ENCODE results near the gene PEX14.
"Not testable (repeated sequence)": the region's sequence is repeated elsewhere in the genome, so short reads cannot be mapped to it uniquely, and the experiment has no call there.

Gene PEX14

DNA sequence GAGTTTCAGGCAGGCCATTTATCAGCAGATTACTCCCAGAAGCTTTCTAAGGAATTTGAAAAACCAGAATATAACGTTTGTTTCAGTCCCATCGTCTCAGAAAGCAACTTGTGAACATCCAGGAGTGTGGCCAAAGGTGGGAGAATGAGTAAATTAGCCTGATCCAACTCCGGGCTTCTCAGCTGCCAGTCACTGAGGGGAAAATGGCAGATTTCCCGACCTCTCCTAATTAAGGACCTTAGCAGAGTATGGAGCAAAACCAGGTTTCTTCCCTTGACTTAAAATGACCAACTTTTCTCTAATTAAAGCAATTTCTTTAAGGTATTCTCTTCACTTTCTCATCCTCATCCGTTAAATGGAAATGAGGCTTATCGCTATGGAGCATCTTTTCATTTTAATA lies 23.9 kb upstream of the PEX14 start:
- DNase-seq (ENCODE audit: low read depth) = no peak

DNA sequence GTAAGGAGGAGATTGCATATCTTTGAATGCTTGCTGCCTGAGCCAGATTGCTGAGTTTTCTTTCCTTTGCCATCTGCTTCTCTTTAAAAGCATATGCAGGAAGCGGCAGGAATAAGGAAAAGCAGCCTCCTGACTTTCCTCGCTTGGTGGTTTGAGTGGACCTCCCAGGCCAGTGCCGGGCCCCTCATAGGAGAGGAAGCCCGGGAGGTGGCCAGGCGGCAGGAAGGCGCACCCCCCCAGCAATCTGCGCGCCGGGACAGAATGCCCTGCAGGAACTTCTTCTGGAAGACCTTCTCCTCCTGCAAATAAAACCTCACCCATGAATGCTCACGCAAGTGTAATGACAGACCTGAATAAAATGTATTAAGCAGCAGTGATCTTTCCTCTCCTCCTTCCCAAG lies 23.5 kb upstream of the PEX14 start:
- peak; percentile 62 for DNase-seq (ENCODE audit: low read depth)

DNA sequence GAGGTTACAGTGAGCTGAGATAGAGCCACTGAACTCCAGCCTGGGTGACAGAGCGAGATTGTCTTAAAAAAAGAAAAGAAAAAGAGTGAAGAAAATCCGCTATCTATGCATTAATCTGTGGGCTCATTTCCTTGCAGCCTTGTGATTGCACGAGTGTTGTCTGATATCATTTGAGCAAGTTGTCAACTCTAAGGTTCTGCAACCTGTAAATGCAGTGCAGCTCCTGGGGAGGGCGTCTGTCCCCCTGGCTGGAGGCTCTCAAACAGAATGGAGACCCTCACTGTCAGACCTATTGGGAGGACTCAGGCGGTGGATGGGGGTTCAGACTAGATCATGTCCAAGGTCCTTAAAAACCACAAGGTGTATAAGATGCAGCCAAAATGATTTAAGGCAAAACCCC lies 18.7 kb upstream of the PEX14 start:
- DNase-seq (ENCODE audit: low read depth) = no peak

DNA sequence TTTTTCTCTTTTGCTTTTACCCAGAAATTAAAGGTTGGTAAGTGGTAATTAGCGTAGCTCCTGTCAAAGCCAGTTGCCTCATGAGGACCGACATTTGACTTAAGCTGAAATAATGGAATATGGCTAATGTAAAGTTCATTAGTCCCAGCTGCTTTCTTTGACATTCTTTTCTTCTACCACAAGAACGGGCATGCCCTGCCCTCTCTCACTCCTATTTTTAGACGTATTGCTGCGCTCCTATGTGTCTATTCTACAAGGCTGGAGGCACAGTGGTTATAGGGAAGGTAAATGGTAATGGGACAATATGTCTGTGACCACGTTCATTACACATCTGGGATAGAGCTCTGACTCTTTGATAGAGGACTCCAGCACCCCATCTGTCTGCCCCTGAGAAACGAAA lies 18.1 kb upstream of the PEX14 start:
- no peak for DNase-seq (ENCODE audit: low read depth)

DNA sequence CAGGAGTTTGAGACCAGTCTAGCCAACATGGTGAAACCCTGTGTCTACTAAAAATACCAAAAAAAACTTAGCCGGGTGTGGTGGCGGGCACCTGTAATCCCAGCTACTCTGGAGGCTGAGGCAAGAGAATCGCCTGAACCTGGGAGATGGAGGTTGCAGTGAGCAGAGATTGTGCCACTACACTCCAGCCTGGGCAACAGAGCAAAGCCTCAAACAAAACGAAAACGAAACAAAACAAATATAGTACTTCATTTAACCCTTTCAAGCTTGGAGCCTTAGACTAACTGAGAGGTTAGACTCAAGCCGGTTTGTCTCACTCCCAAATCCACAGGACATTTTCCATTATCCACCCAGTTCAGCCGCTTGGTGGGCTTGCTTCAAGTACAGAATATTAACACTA lies 17.3 kb upstream of the PEX14 start:
- not testable (repeated sequence) for DNase-seq (ENCODE audit: low read depth)

DNA sequence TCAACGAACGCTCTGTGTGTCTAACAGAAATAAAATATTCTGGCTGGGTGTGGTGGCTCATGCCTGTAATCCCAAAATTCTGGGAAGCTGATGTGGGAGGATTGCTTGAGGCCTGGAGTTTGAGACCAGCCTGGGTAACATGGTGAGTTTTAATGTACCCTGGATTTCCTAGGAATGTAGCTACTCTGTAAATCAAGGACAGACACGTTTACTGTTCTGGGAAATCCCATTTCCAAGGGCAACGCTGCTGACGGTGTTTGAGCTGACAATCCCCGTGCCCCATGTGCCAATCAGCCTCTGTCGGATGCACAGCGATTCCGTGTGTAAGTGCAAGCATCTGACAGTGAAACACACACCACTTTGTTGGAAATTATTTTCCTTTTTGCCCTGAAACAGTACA lies 16.9 kb upstream of the PEX14 start:
- DNase-seq (ENCODE audit: low read depth) = no peak

DNA sequence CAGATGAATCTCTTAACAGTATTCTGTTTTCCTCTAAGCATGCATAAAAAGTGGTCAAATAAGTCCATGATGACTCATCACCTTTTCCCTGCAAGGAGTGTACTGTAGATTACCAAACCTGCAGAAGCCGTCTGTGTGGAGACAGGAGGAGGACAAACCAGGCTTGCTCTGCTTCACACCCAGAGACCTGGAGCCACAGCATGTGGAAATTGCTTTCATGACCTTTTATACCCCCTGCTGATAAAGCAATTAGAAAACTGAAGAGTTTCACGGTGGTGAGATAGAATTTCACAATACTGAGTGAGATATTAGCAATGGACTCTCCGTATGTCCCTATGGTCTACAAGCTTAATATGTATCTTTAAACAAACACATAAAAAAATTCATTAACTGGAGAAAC lies 15.6 kb upstream of the PEX14 start:
- peak; percentile 86 for DNase-seq (ENCODE audit: low read depth)

DNA sequence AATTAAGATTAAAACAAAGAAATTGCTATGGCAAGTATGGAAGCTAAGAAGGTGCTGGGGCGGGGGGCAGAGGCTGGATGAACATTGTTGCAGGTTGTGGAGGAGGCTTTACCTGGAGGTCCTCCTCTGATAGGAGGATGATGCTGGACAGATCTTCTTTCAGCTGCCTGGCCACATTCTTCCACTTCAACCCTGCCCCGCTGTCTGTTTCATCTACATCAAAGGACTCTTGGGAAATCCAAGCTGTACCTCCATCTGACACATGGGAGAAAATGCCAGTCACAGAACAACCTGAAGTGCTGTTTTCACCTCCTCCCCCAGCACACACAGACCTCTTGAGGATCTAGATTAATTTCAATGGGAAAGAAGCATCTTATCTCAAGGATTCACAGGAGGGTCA lies 7.7 kb upstream of the PEX14 start:
- no peak for DNase-seq (ENCODE audit: low read depth)

DNA sequence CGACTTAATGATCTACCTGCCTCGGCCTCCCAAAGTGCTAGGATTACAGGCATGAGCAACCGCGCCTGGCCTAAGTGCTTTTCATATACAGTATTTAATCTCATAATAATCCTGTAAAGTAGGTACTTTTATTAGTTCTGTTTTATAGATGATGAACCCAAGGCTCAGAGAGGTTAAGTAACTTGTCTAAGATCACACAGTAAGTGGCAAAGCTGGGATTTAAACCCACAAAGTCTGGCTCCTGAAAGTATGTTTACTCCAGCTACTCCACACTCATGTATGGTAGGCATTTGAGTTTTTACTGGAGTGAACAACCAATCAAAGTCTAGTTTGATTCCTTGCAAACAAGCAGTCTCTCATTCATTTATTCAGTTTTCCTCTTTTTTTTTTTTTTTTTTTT lies 4.7 kb upstream of the PEX14 start:
- DNase-seq (ENCODE audit: low read depth) = no peak

DNA sequence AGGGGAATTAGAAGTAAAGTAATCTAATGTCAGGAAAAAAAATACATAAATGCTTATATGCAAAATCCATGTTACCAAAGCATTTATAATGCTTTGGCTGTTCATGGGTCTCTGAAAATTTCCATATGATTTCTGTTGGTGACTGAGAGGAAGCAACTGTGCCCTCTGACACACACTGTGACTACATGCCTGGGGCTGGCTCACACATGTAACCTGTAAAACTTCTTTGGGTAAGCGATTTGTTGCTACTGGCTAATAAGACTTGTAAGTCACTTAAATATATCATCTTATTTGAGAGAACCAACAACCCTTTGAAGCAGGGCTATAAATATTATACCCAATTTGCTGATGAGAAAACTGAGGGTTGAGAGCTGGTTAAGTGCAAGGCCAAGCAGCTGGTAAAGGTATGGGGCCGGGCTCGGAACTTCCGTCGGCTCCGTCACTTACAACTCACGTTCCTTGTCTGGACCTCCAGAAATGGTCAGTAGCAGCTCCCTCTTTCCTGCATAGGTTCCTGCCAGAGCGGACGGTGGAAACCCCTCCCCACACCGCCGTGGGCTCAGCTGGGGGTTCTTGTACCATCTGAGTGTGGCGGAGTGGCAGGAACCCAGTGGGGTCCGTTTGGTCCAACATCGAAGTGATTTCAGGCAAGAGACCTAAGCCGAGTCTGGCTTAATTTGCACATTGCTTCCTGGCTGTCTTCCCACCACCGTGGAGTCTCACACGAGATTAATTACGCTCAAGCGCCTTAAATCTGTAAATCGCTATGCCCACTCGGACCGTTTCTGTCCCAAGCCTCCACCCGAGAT lies 3.1 kb upstream of the PEX14 start:
- peak; percentile 53 for DNase-seq (ENCODE audit: low read depth)

DNA sequence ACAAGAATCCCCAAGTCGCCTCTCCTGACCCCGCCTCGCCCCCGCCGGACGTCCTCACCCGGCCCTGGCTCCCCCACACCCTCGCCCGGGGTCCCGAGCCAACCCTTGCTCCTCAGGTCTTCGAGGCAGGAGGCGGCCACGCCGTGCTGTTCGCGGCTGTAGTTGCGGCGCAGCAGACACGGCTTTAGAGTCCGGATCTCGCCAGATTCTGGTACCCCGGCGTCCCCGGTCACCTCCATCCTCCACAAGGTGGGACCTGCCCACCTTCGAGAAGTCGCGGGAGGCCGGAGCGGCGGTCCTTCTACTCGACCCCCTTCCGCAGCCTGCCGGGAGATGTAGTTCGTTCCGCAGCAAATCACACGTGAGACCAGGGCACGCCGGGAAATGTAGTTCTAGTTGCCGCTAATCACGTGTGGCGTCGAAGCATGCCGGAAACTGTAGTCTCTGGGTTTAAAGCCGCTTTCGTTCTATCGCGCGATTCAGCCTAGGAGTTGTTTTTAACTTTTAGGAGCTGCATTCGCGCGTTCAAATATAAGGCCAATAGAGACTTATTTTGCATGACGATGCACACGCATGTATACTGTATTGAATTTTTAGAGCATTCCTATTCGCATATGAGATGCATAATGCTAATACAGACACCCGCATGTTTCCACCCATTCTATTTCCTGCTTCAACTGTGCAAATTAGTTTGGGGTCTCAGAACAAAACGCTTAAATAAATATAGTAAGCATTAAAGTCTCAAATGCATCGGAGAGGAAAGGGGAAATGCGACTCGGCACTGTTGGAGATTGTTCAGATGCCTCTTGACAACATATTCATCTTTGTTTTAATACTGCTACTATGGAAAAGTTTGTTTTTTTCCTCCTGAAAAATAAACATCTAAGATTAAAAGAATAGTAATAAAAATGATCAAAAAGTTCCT lies 2.3 kb upstream of the PEX14 start, which contains the start of gene DFFA:
Gene DFFA (minus strand): TSS at position 310 of the 925 bp plus-strand sequence. CDS start 71 bp downstream, at position 239.
- DNase-seq (ENCODE audit: low read depth) = peak; percentile 97

DNA sequence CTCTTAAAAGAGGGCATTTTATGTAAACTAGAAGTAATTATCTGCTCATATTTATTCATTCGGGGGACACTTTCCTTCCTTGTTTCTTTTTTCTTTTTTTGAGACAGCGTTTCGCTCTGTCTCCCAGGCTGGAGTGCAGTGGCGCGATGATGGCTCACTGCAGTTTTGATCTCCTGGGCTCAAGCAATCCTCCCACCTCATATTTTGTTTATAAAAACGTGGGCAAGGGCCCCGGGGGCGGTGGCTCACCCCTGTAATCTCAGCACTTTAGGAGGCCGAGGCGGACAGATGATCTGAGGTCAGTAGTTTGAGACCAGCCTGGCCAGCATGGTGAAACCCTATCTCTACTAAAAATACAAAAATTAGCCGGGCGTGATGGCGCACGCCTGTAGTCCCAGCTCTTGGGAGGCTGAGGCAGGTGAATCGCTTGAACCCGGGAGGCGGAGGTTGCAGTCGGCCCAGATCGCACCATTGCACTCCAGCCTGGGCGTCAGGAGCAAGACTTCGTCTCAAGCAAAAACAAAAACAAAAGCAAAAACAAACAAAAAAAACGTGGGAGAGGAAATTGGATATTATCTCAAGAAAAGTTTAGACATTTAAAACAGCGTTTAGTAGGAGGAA lies 1.5 kb upstream of the PEX14 start:
- no peak for DNase-seq (ENCODE audit: low read depth)

DNA sequence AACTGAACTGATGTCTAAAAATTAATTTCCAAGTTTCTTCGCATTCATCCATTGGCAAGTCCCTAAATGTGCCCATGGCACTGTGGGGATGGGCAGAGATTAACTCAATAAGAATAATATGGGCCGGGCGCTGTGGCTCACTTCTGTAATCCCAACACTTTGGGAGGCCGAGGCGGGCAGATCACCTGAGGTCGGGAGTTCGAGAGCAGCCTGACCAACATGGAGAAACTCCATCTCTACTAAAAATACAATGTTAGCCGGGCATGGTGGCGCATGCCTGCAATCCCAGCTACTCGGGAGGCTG lies 489 bp upstream of the PEX14 start:
- not testable (repeated sequence) for DNase-seq (ENCODE audit: low read depth)

DNA sequence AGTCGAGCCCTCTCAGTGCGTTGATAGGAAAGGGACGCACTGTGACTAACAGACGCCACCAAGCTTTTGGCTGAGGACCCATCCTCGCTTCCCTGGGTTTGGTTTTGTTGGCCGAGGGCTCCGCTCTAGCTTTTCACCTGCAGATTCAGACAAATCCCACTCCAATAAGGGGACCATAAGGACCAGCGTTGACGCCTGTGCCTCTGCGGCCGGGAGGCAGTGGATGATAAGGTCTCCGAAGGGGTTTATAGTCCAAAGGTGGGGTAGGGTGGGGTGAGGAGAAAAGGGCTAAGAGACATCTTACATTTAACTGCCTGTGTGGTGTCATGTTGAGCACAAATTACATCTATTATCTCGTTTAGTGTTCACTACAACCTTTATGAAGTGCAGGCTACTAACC lies 760 bp downstream of the PEX14 start:
- no peak for DNase-seq (ENCODE audit: low read depth)

DNA sequence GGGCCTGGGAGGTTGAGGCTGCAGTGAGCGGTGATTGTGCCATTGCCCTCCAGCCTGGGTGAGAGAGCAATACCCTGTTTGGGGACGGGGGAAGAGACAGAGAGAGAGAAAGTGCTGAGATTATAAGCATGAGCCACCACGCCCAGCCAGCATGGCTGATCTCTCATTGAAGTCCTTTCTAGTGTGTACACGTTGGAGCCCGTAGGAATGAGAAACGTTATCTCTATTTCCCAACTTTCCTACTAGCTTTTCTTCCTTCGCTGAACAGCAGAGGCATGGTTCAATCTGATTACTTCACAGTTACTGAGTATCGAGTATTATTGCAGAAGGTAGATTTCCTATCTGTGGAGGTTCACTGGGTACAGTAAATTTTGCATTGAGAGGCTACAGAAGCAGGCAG lies 4.5 kb downstream of the PEX14 start:
- DNase-seq (ENCODE audit: low read depth) = no peak

DNA sequence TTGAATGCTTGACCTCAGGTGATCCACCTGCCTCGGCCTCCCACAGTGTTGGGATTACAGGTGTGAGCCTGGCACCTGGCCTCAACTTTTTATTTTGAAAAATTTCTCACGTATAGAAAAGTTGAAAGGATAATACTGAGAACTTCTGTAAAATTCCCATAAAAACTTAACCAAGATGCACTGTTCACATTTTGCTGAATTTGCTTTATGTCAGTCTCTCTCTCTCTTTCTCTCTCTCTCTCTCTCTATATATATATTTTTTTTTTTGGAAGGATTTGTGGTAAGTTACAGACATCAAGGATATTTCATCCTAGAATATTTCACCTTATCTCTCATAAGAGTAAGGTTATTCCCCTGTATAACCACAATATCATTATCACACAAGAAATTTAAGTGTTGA lies 5.9 kb downstream of the PEX14 start:
- DNase-seq (ENCODE audit: low read depth) = no peak

DNA sequence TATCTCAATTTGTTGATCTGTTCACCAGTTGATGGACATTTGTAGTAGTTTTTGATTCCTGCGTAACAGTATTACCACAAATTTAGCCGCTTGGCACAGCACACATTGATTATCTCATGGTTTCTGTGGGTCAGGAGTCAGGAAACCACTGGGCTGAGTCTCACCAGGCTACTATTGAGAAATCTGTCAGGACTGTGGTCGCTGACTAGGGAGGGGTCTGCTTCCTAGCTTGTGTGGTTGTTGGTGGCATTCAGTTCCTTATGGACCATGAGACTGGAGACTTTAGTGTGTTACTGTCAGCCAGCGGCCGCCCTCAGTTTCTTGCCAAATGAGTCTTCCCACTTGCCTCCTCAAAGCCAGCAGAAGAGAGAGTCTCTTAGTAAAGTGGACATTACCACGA lies 9.8 kb downstream of the PEX14 start:
- DNase-seq (ENCODE audit: low read depth) = no peak

DNA sequence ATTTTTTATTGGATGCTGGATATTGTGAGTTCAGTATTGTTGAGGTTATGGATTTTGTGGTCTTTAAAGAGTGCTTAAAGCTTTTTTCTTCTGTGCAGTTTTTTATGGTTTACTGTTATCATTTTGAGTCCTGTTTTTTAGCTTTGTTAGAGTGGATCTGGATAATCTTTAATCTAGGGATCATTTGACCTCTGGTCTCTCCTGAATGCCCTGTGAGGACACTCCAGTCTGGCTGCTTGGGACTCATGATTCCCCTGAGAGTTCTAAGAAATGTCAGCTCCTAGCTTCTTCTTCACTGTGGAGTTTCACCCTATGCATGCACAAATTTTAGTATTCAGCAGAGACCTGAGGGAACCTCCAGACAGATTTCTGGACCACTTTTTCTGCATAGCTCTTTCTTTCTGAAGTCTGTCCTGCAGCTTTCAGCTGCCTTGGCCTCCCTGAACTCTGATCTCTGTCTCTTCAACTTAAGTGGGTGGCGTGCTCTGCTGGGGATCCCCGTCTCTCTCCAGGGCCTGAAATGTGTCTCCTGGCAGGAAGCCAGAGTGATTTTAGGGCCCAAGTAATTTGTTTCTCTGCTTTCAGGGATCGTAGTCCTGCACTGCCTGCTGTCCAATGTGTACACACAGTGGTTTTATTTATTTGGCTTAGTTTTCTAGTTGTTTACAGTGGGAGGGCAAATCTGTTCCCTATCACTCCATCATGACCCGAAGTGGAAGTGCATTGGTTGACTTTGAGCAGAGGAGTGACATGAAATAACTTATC lies 14.7 kb downstream of the PEX14 start:
- DNase-seq (ENCODE audit: low read depth) = no peak

DNA sequence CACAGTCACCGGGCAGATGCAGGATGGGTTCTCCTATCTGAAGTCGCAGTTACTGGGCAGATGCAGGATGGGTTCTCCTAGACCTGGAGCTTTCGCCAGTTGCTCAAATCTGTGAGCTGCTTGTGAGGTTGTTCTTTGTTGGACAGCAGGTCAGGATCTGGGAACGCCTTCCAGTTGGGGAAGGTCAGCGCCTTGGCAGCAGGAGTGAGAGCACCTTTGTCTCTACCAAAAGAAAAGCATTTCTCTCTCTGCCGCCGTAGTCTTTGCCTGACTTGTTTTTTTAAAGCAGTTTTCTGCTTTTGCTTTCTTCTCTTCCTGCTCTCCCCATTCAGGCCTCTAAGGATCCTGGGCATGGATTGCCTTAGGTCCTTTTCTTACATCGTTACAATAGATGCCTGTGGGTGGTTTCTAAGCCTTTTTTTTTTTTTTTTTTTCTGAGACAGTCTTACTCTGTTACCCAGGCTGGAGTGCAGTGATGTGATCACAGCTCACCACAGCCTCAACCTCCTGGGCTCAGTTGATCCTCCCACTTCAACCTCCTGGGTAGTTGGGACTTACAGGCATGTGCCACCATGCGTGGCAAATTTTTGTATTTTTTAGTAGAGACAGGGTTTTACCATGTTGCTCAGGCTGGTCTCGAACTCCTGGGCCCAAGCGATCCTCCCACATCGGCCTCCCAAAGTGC lies 15.7 kb downstream of the PEX14 start:
- no peak for DNase-seq (ENCODE audit: low read depth)

DNA sequence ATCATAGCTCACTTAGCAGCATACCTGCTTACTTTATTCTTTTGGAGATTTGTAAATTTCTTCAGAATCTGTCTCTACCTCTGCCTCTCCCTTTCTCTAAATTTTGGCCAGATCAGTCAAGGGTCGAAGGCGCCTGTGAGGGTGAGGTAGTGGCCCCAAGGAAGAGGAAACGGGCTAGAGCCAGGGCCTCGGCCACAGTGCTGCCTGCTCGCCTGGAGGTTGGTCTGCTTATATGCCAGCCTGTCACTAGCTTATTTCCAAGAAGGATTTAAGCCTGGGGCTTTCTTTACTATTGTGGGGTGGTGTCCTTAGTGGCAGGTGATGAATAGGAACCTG lies 19.6 kb downstream of the PEX14 start:
- DNase-seq (ENCODE audit: low read depth) = no peak

DNA sequence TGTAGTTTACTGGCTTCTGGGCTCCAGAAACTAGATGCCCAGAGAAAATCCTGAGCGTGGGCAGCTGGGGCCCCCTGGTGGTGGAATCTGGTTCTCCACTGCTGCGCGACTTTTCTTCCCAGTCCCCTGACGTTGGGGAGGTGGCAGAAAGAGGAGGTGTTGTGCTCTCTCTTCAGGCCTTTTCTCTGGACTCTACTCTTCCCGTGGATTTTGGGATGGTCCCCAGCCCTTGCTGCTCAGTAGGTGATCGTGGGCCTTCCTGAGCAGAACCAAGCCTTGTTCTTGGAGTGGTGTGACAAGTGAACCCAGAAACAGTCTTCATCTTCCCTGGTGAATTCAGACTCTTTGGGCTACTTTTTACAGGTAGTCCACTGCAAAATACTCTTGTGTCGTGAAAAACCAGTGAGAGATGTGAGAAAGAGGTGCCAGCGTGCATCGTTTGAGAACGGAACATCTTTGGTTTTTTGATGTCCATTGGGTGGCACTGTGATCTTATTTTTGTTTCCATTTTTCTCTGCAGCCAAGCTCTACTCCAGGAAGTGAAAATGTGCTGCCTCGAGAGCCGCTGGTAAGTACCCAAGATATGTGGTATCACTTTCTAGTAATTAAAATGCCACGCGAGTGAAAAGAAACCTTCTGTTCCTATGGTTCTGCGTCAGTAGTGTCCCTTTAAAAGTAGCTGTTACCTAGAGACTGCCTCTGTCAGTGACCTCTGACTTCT lies 20.2 kb downstream of the PEX14 start:
- DNase-seq (ENCODE audit: low read depth) = peak; percentile 70
